T-helper 1 cell treated with Interleukin-12 subunit alpha and Interleukin-12 subunit beta and Interleukin-4 antibody, amounts not matched to agents 30 ng/mL and 1 ng/mL, for 36 hours (primary cell): Measurements from ENCODE around the gene FARP2. TPM values are rescaled to one million over a fixed set of nuclear protein-coding genes. Genes with fewer than 3 reads are reported as not detected.
"Not testable (repeated sequence)": the region's sequence is repeated elsewhere in the genome, so short reads cannot be mapped to it uniquely, and the experiment has no call there.

Experiments used
- intact Hi-C: fragments of 100-400 bp; cut with micrococcal nuclease; formaldehyde crosslinking; loops from one replicate; pipeline ENCODE4 v1.15.1; 2024
- total RNA-seq: library from RNA; stranded (reverse); gene quantifications from 2 replicates; pipeline ENCODE4 v1.2.3, GENCODE V29; 2022

The FARP2 gene
- total RNA-seq, 1 donor from 2014 or later, result 20.5 TPM

- intact Hi-C loops, result no loop called here
Observed at GRCh38 chr2:241399941-241400922, 44.1 kb downstream of the FARP2 start.

GRCh38 chr2:241408849-241409248 is 52.8 kb downstream of the FARP2 start:
- intact Hi-C loops, result no loop called here

GRCh38 chr2:241410739-241411176 is 54.7 kb downstream of the FARP2 start:
- intact Hi-C loops, result no loop called here

- intact Hi-C loops, result no loop called here
Observed at GRCh38 chr2:241412144-241412543, 56.1 kb downstream of the FARP2 start.

- intact Hi-C loops, result not testable (repeated sequence)
Observed at GRCh38 chr2:241413501-241413900, 57.4 kb downstream of the FARP2 start.

- intact Hi-C loops, result no loop called here
Observed at GRCh38 chr2:241413929-241414580, 58.0 kb downstream of the FARP2 start.

GRCh38 chr2:241415196-241415595 is 59.1 kb downstream of the FARP2 start:
- intact Hi-C loops, result no loop called here

- intact Hi-C loops, result no loop called here
Observed at GRCh38 chr2:241417626-241418025, 61.5 kb downstream of the FARP2 start.

- intact Hi-C loops, result no loop called here
Observed at GRCh38 chr2:241421330-241421729, 65.2 kb downstream of the FARP2 start.

- intact Hi-C loops, result not testable (repeated sequence)
Observed at GRCh38 chr2:241421942-241422341, 65.9 kb downstream of the FARP2 start.

GRCh38 chr2:241422350-241422749 is 66.3 kb downstream of the FARP2 start:
- intact Hi-C loops, result no loop called here

- intact Hi-C loops, result not testable (repeated sequence)
Observed at GRCh38 chr2:241423489-241423888, 67.4 kb downstream of the FARP2 start.

- intact Hi-C loops, result no loop called here
Observed at GRCh38 chr2:241425368-241425767, 69.3 kb downstream of the FARP2 start.

GRCh38 chr2:241430178-241430577 is 74.1 kb downstream of the FARP2 start:
- intact Hi-C loops, result no loop called here

- intact Hi-C loops, result no loop called here
Observed at GRCh38 chr2:241432824-241433448, 76.9 kb downstream of the FARP2 start.

- intact Hi-C loops, result no loop called here
Observed at GRCh38 chr2:241437179-241437578, 81.1 kb downstream of the FARP2 start.

- intact Hi-C loops, result loop anchor here (5.0 to 10.0 kb wide), 3 partner anchors 246 to 423 kb away; partner anchors contain the start of genes D2HGDH, DTYMK and RTP5
Observed at GRCh38 chr2:241441492-241441891, 85.4 kb downstream of the FARP2 start.

- intact Hi-C loops, result loop anchor here (1.0 to 10.0 kb wide), 7 partner anchors 65 to 421 kb away; partner anchors contain the start of genes D2HGDH, DTYMK, FARP2 and HDLBP
Observed at GRCh38 chr2:241443486-241444223, 87.6 kb downstream of the FARP2 start.

- intact Hi-C loops, result loop anchor here (2.0 to 10.0 kb wide), 3 partner anchors 89 to 419 kb away; partner anchors contain the start of genes FARP2 and RTP5
Observed at GRCh38 chr2:241445426-241445825, 89.3 kb downstream of the FARP2 start.

- intact Hi-C loops, result not testable (repeated sequence)
Observed at GRCh38 chr2:241450092-241450491, 94.0 kb downstream of the FARP2 start.
